Breast epithelium (tissue), 4 donors: ENCODE data around the gene SEMA3E. TPM values are rescaled to one million over a fixed set of nuclear protein-coding genes. Genes with fewer than 3 reads are reported as not detected.

Experiments
- DNase-seq, 2 donors: peaks; one replicate each; pipeline ENCODE4 v3.0.0-alpha.2; 2019; ENCODE audit warnings: low spot score in 2 of 2
- H3K27ac ChIP-seq, 2 donors: fragments of 200-600 bp; sonication (generic) in 1 of 2; one replicate each; pipeline ENCODE4 v1.5.1; 2016 to 2019; ENCODE audit warnings: mild to moderate bottlenecking in 1 of 2
- H3K27me3 ChIP-seq, 2 donors: fragments of 200-600 bp; sonication (generic) in 1 of 2; one replicate each; pipeline versions ENCODE4 v1.5.1 to v1.6.0; 2017 to 2019; ENCODE audit warnings: control low read depth in 1 of 2, mild to moderate bottlenecking in 1 of 2
- H3K36me3 ChIP-seq: fragments of 200-600 bp; one replicate; pipeline ENCODE4 v1.5.1; 2019
- H3K4me1 ChIP-seq, 2 donors: fragments of 200-600 bp; sonication (generic); one replicate each; pipeline ENCODE4 v1.5.1; 2016 to 2019; ENCODE audit warnings: control low read depth in 1 of 2
- H3K4me3 ChIP-seq, 3 donors: fragments of 200-600 bp; sonication (generic); 1 replicate in 2 of 3; 2 replicates in 1 of 3; pipeline ENCODE4 v1.5.1; 2016 to 2019; ENCODE audit warnings: mild to moderate bottlenecking in 3 of 3, moderate library complexity in 2 of 3
- H3K9me3 ChIP-seq, 2 donors: fragments of 200-600 bp; sonication (generic) in 1 of 2; one replicate each; pipeline ENCODE4 v1.5.1; 2016 to 2019; ENCODE audit warnings: control low read depth in 1 of 2
- POLR2A ChIP-seq: fragments of 450-650 bp; IDR thresholded peaks from one replicate; pipeline ENCODE4 v1.6.1; 2016; ENCODE audit warnings: antibody characterized with exemption, mild to moderate bottlenecking, moderate library complexity
- POLR2AphosphoS5 ChIP-seq, 3 donors: sonication (generic); formaldehyde crosslinking; IDR thresholded peaks; one replicate each; pipeline ENCODE4 v1.6.1; 2017; ENCODE audit warnings: antibody characterized with exemption in 3 of 3
- intact Hi-C: fragments of 100-400 bp; cut with DNase I; formaldehyde crosslinking; loops from one replicate; pipeline ENCODE4 v1.15.1; 2023; ENCODE audit warnings: low total_unique reads
- total RNA-seq, 3 donors: library from RNA; depleted of rRNA; stranded (reverse); fragments of >200 nt; gene quantifications; one replicate each; pipeline ENCODE4 v1.1.0, GENCODE V29; 2016
- TF ChIP-seq, protein P1 (sequence below), 3 donors: fragments of 450-650 bp; IDR thresholded peaks; one replicate each; pipeline ENCODE4 v1.5.1; 2016 to 2017; ENCODE audit warnings: antibody characterized with exemption in 3 of 3, mild to moderate bottlenecking in 3 of 3, moderate library complexity in 3 of 3

SEMA3E gene
- total RNA-seq, 3 donors from 2014 or later = 4.3 to 13.5 (median 11.8) TPM

DNA sequence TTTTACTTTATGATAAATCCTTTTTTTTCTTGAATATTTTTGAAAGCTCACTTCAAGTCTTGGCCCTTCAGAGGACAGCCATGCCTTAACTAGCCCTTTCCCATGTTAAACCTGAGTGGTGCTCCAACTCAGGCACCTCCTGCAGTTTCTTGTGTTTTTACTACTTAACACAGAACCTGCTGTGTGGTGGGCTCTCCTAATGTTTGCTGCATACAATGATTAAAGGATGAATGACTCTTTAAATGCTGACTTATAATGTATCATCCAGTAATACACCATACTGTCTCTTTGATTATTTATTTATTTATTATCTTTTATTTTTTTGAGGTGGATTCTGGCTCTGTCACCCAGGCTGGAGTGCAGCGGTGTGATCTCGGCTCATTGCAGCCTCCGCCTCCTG lies 179.4 kb downstream of the SEMA3E start:
- DNase-seq = no peak
- Histone ChIP-seq H3K4me1 (no peaks in the 10 kb centered on the region), H3K27ac (no peak overlapping the region), H3K4me3 (no peak overlapping the region), H3K36me3 (no peaks in the 10 kb centered on the region), H3K27me3 (no peaks in the 10 kb centered on the region), H3K9me3 (no peaks in the 10 kb centered on the region)
- TF ChIP-seq POLR2AphosphoS5 (IDR thresholded peaks at IDR 0.05) = no peak
- TF ChIP-seq POLR2A = no peak
- TF ChIP-seq, protein P1, sequence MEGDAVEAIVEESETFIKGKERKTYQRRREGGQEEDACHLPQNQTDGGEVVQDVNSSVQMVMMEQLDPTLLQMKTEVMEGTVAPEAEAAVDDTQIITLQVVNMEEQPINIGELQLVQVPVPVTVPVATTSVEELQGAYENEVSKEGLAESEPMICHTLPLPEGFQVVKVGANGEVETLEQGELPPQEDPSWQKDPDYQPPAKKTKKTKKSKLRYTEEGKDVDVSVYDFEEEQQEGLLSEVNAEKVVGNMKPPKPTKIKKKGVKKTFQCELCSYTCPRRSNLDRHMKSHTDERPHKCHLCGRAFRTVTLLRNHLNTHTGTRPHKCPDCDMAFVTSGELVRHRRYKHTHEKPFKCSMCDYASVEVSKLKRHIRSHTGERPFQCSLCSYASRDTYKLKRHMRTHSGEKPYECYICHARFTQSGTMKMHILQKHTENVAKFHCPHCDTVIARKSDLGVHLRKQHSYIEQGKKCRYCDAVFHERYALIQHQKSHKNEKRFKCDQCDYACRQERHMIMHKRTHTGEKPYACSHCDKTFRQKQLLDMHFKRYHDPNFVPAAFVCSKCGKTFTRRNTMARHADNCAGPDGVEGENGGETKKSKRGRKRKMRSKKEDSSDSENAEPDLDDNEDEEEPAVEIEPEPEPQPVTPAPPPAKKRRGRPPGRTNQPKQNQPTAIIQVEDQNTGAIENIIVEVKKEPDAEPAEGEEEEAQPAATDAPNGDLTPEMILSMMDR (IDR thresholded peaks at IDR 0.05) = no peak
- intact Hi-C loops = no loop called here

DNA sequence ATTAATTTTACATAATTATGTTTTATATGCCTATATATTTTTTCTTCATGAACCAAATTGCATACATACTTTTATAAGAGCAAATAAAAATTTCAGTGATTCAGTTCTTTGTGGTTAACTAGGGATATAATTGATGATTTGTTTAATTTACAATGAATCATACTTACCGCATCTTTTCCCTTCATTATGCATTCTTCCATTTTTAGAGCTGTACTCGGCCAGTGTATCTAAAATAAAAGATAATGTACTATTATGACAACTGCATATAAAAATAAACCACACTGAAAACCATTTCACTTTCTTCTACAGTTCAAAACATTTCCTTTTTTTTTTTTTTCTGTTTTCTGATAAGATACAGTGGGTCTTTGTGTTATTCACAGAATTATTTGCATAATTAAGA lies 179.9 kb downstream of the SEMA3E start:
- DNase-seq = no peak
- Histone ChIP-seq H3K27me3 (no peaks in the 10 kb centered on the region), H3K9me3 (no peaks in the 10 kb centered on the region), H3K4me1 (no peaks in the 10 kb centered on the region), H3K27ac (no peak overlapping the region), H3K36me3 (no peaks in the 10 kb centered on the region), H3K4me3 (no peak overlapping the region)
- intact Hi-C loops = no loop called here
- no peak for TF ChIP-seq POLR2AphosphoS5 (IDR thresholded peaks at IDR 0.05)
- no peak for TF ChIP-seq POLR2A
- TF ChIP-seq, protein P1 (IDR thresholded peaks at IDR 0.05) = no peak

DNA sequence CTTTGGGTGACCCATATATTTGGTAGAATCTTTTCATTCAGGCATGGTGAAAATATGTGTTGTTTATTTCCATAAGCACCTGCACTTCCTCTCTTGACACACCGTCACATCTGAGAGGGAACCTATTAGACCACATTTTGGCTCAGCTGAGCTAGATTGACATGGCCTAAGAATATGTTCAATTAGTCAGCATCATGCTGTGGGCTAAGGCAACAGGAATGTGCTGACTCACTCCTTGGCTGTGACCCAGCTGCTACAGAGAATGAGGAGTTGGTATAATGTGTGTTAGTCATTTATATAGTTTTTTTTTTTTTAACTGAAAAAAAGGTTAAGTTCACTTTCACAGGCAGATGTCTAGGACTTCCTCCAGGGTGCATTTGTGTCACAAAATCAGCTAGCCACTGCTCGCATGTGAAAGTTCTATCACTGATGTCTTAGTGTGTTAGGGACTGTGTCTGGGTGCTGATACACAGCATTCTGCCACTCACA lies 180.6 kb downstream of the SEMA3E start:
- intact Hi-C loops = no loop called here
- Histone ChIP-seq H3K4me3 (no peak overlapping the region), H3K27me3 (no peaks in the 10 kb centered on the region), H3K9me3 (no peaks in the 10 kb centered on the region), H3K36me3 (no peaks in the 10 kb centered on the region), H3K4me1 (no peaks in the 10 kb centered on the region), H3K27ac (no peak overlapping the region)
- DNase-seq = peak; percentile 60 to 74
- TF ChIP-seq POLR2AphosphoS5 (IDR thresholded peaks at IDR 0.05) = peak in 1 of 3 donors; percentile 57
- TF ChIP-seq, protein P1 (IDR thresholded peaks at IDR 0.05) = no peak

DNA sequence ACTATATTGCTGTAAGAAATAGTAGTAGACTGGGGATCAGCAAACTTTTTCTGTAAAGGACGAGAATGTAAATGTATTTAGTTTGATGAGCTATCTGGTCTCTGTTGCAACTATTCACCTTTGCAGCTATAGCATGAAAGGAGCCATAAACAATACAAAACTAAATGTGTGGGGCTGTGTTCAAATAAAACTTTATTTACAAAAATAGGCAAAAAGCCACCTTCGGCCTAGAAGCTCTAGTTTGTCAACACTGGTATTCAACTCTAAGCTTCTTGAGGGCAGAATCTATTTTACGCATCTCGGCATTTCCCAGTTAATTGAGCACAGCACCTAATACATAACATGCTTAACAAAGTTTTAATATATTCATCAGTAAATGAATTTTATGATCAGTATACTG lies 181.4 kb downstream of the SEMA3E start:
- H3K27me3 ChIP-seq = no peaks in the 10 kb centered on the region
- TF ChIP-seq POLR2A = no peak
- TF ChIP-seq, protein P1 (IDR thresholded peaks at IDR 0.05) = no peak
- no peak for TF ChIP-seq POLR2AphosphoS5 (IDR thresholded peaks at IDR 0.05)
- intact Hi-C loops = no loop called here
- H3K27ac ChIP-seq = no peak overlapping the region
- no peak for DNase-seq
- no peak overlapping the region for H3K4me3 ChIP-seq
- no peaks in the 10 kb centered on the region for H3K36me3 ChIP-seq
- no peaks in the 10 kb centered on the region for H3K4me1 ChIP-seq
- H3K9me3 ChIP-seq = no peaks in the 10 kb centered on the region

DNA sequence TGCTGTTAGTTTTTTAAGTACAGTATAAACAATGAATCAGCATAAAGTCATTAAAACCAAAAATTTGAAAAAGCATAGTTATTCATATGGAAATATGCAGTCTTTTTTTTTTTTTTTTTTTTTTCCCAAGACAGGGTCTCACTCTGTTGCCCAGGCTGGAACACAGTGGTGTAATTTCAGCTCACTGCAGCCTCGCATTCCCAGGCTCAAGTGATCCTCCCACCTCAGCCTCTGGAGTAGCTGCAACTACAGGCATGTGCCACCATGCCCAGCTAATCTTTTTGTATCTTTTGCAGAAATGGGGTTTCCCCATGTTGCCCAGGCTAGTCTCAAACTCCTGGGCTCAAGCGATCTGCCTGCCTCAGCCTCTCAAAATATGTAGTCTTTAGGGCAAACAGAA lies 182.0 kb downstream of the SEMA3E start:
- H3K4me3 ChIP-seq = no peak overlapping the region
- H3K9me3 ChIP-seq = no peaks in the 10 kb centered on the region
- H3K27me3 ChIP-seq = no peaks in the 10 kb centered on the region
- intact Hi-C loops = no loop called here
- no peaks in the 10 kb centered on the region for H3K4me1 ChIP-seq
- DNase-seq = no peak
- TF ChIP-seq POLR2A (no peak), POLR2AphosphoS5 (IDR thresholded peaks at IDR 0.05) (no peak)
- TF ChIP-seq, protein P1 (IDR thresholded peaks at IDR 0.05) = no peak
- H3K36me3 ChIP-seq = no peaks in the 10 kb centered on the region
- no peak overlapping the region for H3K27ac ChIP-seq
